ENCODE data around the gene CYP26C1. TPM values are rescaled to one million over a fixed set of nuclear protein-coding genes. Genes with fewer than 3 reads are reported as not detected.

Gene CYP26C1
- total and polyA plus RNA-seq, 8 donors, result 7.0 TPM; not detected in 7

GRCh38 chr10:93115661-93116383, 55.2 kb downstream of the CYP26C1 start:
- intact Hi-C loops (cut with DNase I; ENCODE audit: low total_unique reads), result loop anchor here (10.0 kb wide), 1 partner anchor 169 kb away; no protein-coding TSS in a partner anchor
- no peak overlapping the region for H3K27ac ChIP-seq
- TF ChIP-seq CTCF (IDR thresholded peaks at IDR 0.05), result peak in 2 of 7 experiments; percentile 23 to 54
- no peak for TF ChIP-seq POLR2AphosphoS5 (IDR thresholded peaks at IDR 0.05)
- TF ChIP-seq EP300 (IDR thresholded peaks at IDR 0.05), result no peak
- no peak for TF ChIP-seq POLR2A (IDR thresholded peaks at IDR 0.05)
- no peaks in the 10 kb centered on the region for H3K9me3 ChIP-seq
- peak; percentile 74 to 76 for DNase-seq
- no peak overlapping the region for H3K4me3 ChIP-seq
- WGBS, 5 donors, result 57 to 76% (median 66%) methylated on average over 4 of the region's 4 CpGs
- H3K4me1 ChIP-seq, result no peaks in the 10 kb centered on the region
- no peaks in the 10 kb centered on the region for H3K36me3 ChIP-seq
- H3K27me3 ChIP-seq, result peaks cover 0 to 5% (median 0%) of the 10 kb centered on the region in 3 donors

Other genes starting within 250 kb of the CYP26C1 start
- gene EXOC6, start 212.3 kb upstream of the CYP26C1 start, total RNA-seq, result 10 to 100 TPM in 2 of 5 donors, 1 to 10 TPM in 3; 1.7 to 21.3 (median 8.9) TPM
- gene EXOC6, start 212.3 kb upstream of the CYP26C1 start, polyA plus RNA-seq, result 1 to 10 TPM; 3.3 to 4.9 (median 4.2) TPM
- gene CYP26A1, start 13.1 kb downstream of the CYP26C1 start, total RNA-seq, result not detected
- gene CYP26A1, start 13.1 kb downstream of the CYP26C1 start, polyA plus RNA-seq, result under 1 TPM in 1 of 3 donors, not detected in 2; 0.15 TPM